Activated naive CD4-positive, alpha-beta T cell treated with anti-CD3 and anti-CD28 coated beads, Interleukin-2, amount 50 U/mL, for 16 hours (primary cell): Measurements from ENCODE around the gene TOMM40L.

Experiments
- DNase-seq: peaks from one replicate; pipeline ENCODE4 v3.0.0-alpha.2; 2020

The TOMM40L gene

DNA sequence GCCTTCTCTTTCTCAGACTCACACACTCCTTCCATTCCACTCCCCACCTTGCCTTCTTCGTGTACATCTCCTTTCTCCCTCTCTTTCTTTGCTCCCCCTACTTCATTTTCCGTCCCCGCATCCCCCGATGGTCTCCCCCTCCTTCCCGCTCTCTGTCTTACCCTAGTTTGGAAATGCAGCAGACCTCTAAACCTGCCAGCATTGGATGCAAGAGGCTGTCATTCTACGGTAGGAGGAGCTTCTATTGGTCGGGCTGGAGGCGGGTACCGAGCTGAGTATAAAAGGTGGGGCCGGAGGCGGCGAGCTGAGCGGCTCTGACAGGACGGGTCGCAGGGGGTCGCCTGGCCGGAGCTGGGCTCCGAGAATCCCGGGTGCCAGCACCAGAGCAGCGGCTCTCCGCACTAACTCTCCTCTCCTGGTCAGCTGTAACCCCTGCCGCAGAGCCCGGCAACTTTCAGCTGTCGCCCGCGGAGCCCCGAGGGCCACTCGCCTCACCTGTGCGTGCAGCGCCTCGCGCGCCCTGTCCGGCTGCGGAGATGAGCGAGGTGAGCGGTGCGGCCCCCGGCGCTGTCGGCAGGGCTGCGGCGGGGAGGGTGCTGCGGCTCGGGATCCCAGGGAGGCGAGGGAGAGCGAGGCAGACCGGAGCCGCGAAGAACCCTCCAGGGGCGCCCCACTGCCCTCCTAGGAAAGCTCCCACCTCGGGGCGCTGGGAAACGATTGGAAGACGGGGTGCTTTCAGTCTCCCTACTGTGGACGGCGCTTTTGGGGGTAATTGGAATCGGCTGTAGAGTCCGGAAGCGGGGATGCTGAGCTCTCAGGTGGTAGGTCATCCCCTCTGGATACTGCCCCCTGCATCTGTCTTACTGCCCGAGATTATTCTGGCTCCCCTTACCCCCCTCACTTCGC is 32.8 kb downstream of the TOMM40L start, which contains the start of gene PCP4L1:
Gene PCP4L1, plus strand, starts transcription at position 307 of the 906 bp plus-strand sequence. Its CDS starts 230 bp downstream, at position 537.
- DNase-seq = peak; percentile 45

GRCh38 chr1:161259345-161259702 is 33.5 kb downstream of the TOMM40L start:
- no peak for DNase-seq

GRCh38 chr1:161259765-161260164 is 33.9 kb downstream of the TOMM40L start:
- DNase-seq = no peak

DNA sequence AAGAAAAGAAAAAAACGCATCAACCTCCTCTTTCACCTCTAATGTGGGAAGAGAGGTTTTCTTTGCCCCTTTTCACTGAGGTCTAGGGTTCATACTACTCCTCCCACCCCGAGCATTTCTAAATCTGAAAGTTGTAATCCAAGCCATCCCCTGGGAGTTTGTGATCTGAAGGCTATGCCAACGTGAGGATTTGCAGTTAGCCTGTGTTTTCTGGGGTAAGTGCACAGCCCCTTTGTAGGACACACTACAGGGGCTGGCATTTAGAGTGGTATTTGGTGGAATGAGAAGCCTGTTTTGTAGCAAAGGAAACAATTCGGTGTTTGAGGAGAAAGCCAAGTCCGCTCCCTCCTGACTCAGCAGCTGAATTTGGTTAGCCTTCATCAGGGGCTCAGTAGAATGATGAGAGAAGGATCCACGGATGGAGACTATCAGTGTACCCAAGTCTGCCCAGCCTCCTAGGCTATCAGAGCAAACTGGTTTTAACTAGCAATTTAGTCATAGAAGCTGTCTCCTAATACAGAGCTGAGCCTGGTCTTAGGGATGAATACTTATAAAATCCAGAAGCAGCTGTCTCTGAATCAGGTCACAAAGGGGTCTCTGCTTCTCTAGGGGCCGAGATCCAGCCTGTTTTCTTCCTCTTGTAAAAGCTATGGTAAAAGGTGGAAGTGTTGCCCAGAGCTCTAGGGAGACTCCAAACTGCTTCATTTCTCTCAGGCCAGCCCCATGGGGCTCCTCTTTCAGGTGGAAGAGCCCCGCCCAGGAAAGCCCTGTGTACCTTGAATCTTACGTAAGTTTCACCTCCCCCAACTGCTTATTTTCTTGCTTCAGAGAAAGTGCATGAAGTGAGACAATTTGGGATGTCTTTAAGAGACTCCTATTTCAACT is 34.8 kb downstream of the TOMM40L start:
- no peak for DNase-seq

GRCh38 chr1:161261261-161262235 is 35.7 kb downstream of the TOMM40L start:
- DNase-seq = no peak

DNA sequence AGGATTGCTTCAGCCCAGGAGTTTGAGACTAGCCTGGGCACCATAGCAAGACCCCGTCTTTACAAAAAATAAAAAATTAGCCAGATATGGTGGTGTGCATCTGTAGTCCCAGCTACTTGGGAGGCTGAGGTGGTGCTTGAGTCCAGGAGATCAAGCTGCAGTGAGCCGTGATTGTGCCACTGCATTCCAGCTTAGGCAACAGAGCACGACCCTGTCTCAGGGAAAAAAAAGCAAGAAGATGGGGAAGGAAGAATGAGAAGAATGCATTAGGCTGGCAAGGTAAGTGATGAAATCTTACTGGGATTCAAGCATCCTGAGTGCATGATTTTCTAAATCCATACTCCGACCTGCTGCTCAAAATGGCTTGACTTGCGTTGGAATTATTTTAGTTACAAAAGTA is 39.4 kb downstream of the TOMM40L start:
- DNase-seq = no peak

- no peak for DNase-seq
Measured at GRCh38 chr1:161266202-161266601, 40.3 kb downstream of the TOMM40L start.

DNA sequence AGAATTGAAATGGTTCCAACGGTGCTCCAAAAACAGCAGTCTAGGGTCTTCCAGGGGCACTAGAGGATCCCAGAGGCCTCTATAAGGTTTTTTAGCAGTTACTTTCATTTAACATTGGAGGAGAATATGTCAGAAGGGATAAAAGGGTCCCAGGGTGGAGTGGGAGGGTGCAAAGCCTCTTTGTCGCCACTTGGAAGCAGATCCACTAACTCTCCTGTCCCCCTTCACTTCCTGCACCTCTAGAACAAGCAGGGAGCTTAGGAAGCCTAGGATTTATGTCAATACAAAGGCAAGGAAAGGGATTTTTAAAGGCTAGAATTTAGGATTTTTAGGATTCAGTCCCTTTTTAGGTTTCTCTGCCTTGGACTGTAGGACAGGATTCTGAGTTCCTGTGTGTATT is 41.0 kb downstream of the TOMM40L start:
- no peak for DNase-seq

GRCh38 chr1:161267321-161267720 is 41.5 kb downstream of the TOMM40L start:
- no peak for DNase-seq

- no peak for DNase-seq
Measured at GRCh38 chr1:161273402-161273801, 47.5 kb downstream of the TOMM40L start.

GRCh38 chr1:161274874-161275273 is 49.0 kb downstream of the TOMM40L start:
- no peak for DNase-seq
